PC-3 (cell line): ENCODE data around the gene TIGD6. TPM values are rescaled to one million over a fixed set of nuclear protein-coding genes. Genes with fewer than 3 reads are reported as not detected.
"Not testable (repeated sequence)": the region's sequence is repeated elsewhere in the genome, so short reads cannot be mapped to it uniquely, and the experiment has no call there.

Experiments used
- ATAC-seq: fragments of 200-7000 bp; cut with Tn5 transposase; 2 replicates; pipeline ENCODE4 v1.9.1; 2020; ENCODE audit warnings: mild to moderate bottlenecking, moderate library complexity
- BruUV-seq: library from RNA; stranded (reverse); fragments of 400-500 nt; replicated peaks from 2 replicates; lab custom pipeline; 2021; lab: Mats Ljungman, UMichigan
- CTCF ChIA-PET: fragments of 300-600 bp; sonication (Branson Sonifier 250); formaldehyde crosslinking; loops from one replicate; lab custom pipeline; 2022; ENCODE audit warnings: antibody characterized with exemption; lab: Charles Lee
- POLR2A ChIA-PET: fragments of 300-600 bp; sonication (Branson Sonifier 250); formaldehyde crosslinking; loops from one replicate; lab custom pipeline; 2022; ENCODE audit warnings: antibody characterized with exemption; ENCODE audit not compliant: unreplicated experiment; lab: Charles Lee
- DNase-seq: peaks from one replicate; pipeline ENCODE4 v3.0.0-alpha.2; 2015
- H2AFZ ChIP-seq: fragments of 300-600 bp; sonication (generic); 2 replicates; pipeline ENCODE4 v1.6.0; 2016; ENCODE audit warnings: antibody characterized with exemption, low read length
- H3F3A ChIP-seq: fragments of 300-600 bp; sonication (generic); one replicate; pipeline ENCODE4 v1.6.0; 2017; ENCODE audit warnings: antibody characterized with exemption, low read length, control low read depth, mild to moderate bottlenecking; ENCODE audit not compliant: unreplicated experiment
- H3K27ac ChIP-seq: fragments of 300-600 bp; sonication (generic); 2 replicates; pipeline ENCODE4 v1.5.1; 2016; ENCODE audit warnings: mild to moderate bottlenecking, low read length
- H3K27me3 ChIP-seq: fragments of 300-600 bp; sonication (generic); 2 replicates; pipeline ENCODE4 v1.6.1; 2016; ENCODE audit warnings: low read length, mixed read lengths
- H3K36me3 ChIP-seq: fragments of 300-600 bp; sonication (generic); 2 replicates; pipeline ENCODE4 v1.6.1; 2016; ENCODE audit warnings: low read depth, mixed run types, low read length, mixed read lengths
- H3K4me1 ChIP-seq: fragments of 300-600 bp; sonication (generic); 2 replicates; pipeline ENCODE4 v1.5.1; 2016; ENCODE audit warnings: low read length; ENCODE audit not compliant: insufficient read depth
- H3K4me2 ChIP-seq: fragments of 300-600 bp; sonication (generic); 2 replicates; pipeline ENCODE4 v1.6.0; 2016; ENCODE audit warnings: low read length
- H3K4me3 ChIP-seq: fragments of 300-600 bp; sonication (generic); 2 replicates; pipeline ENCODE4 v1.5.1; 2016; ENCODE audit warnings: mild to moderate bottlenecking, low read length, mixed read lengths
- H3K79me2 ChIP-seq: fragments of 300-600 bp; sonication (generic); 2 replicates; pipeline ENCODE4 v1.6.1; 2017; ENCODE audit warnings: low read length, mixed read lengths
- H3K9ac ChIP-seq: fragments of 300-600 bp; sonication (generic); 2 replicates; pipeline ENCODE4 v1.6.0; 2016; ENCODE audit warnings: mild to moderate bottlenecking, low read length
- H3K9me2 ChIP-seq: fragments of 300-600 bp; sonication (generic); replicated peaks from 2 replicates; pipeline ENCODE4 v1.6.1; 2016; ENCODE audit warnings: mixed run types, low read length, mixed read lengths
- H3K9me3 ChIP-seq: fragments of 300-600 bp; sonication (generic); 2 replicates; pipeline ENCODE4 v1.6.1; 2016; ENCODE audit warnings: low read length, mixed read lengths
- H4K20me1 ChIP-seq: fragments of 300-600 bp; sonication (generic); 2 replicates; pipeline ENCODE4 v1.6.1; 2016; ENCODE audit warnings: low read length, mixed read lengths
- CTCF ChIP-seq: fragments of 300-600 bp; sonication (generic); conservative IDR thresholded peaks from 2 replicates; pipeline ENCODE4 v1.5.1; 2017; ENCODE audit warnings: antibody characterized with exemption, low read depth, mild to moderate bottlenecking, low read length
- EZH2 ChIP-seq: fragments of 300-600 bp; sonication (generic); IDR thresholded peaks from one replicate; pipeline ENCODE4 v1.6.1; 2017; ENCODE audit warnings: antibody characterized with exemption, mild to moderate bottlenecking, low read length; ENCODE audit not compliant: unreplicated experiment
- EZH2phosphoT487 ChIP-seq: fragments of 300-600 bp; sonication (generic); IDR thresholded peaks from 2 replicates; pipeline ENCODE4 v1.6.1; 2018; ENCODE audit warnings: mild to moderate bottlenecking, antibody characterized with exemption, low read length, borderline replicate concordance
- intact Hi-C: fragments of 100-400 bp; cut with micrococcal nuclease; formaldehyde crosslinking; loops from 2 replicates; pipeline ENCODE4 v1.9.0; 2023
- total RNA-seq: library from RNA; depleted of rRNA; stranded (reverse); fragments of >200 nt; gene quantifications from 2 replicates; pipeline ENCODE4 v1.2.3, GENCODE V29; 2014

The TIGD6 gene
- total RNA-seq, 1 experiment from 2014 or later: 3.8 TPM

- no peak overlapping the region for H3K27ac ChIP-seq
- TF ChIP-seq EZH2phosphoT487: no peak
- TF ChIP-seq CTCF: no peak
- no peak for TF ChIP-seq EZH2
- H3K4me3 ChIP-seq: no peak overlapping the region
- no peaks in the 10 kb centered on the region for H3K9me3 ChIP-seq
- ChIA-PET POLR2A (interaction anchor here (0.6 kb wide), 1 partner anchor 875 kb away, joined by 3 read pairs; no protein-coding TSS in a partner anchor), CTCF (no interaction called here)
- DNase-seq (no peak), ATAC-seq (no peak)
- H4K20me1 ChIP-seq: no peaks in the 10 kb centered on the region
- no peak overlapping the region for H3K4me2 ChIP-seq
- H3K9ac ChIP-seq: no peak overlapping the region
- peaks cover 14% of the 10 kb centered on the region for H3K4me1 ChIP-seq
- no peaks in the 10 kb centered on the region for H3K9me2 ChIP-seq
- no peaks in the 10 kb centered on the region for H3K27me3 ChIP-seq
- BruUV-seq: no TSS peak
- intact Hi-C loops: no loop called here
- H3K36me3 ChIP-seq: peaks cover 90% of the 10 kb centered on the region
- no peaks in the 10 kb centered on the region for H3F3A ChIP-seq
- no peaks in the 10 kb centered on the region for H3K79me2 ChIP-seq
- H2AFZ ChIP-seq: no peak overlapping the region
Measured at GRCh38 chr5:150033334-150033733, 32.9 kb upstream of the TIGD6 start.

- H3K4me1 ChIP-seq, POLR2A ChIA-PET, ATAC-seq, H3K4me3 ChIP-seq, CTCF ChIA-PET, H4K20me1 ChIP-seq, DNase-seq, H3K9me3 ChIP-seq, intact Hi-C loops, H2AFZ ChIP-seq, H3K79me2 ChIP-seq, BruUV-seq, H3K27me3 ChIP-seq, H3F3A ChIP-seq, H3K4me2 ChIP-seq, H3K9me2 ChIP-seq, H3K9ac ChIP-seq, H3K27ac ChIP-seq: not testable (repeated sequence)
- peaks cover 86% of the 10 kb centered on the region for H3K36me3 ChIP-seq
Measured at GRCh38 chr5:150028047-150028446, 27.6 kb upstream of the TIGD6 start.

- H3K9me3 ChIP-seq: no peaks in the 10 kb centered on the region
- no peak overlapping the region for H3K9ac ChIP-seq
- H3K27ac ChIP-seq: no peak overlapping the region
- peaks cover 75% of the 10 kb centered on the region for H3K36me3 ChIP-seq
- H3K4me2 ChIP-seq: no peak overlapping the region
- peaks cover 14% of the 10 kb centered on the region for H3K4me1 ChIP-seq
- ChIA-PET POLR2A (interaction anchor here (0.6 kb wide), 1 partner anchor 679 kb away, joined by 7 read pairs; no protein-coding TSS in a partner anchor), CTCF (no interaction called here)
- ATAC-seq: no peak
- TF ChIP-seq EZH2phosphoT487 (no peak), EZH2 (no peak), CTCF (no peak)
- intact Hi-C loops: no loop called here
- H2AFZ ChIP-seq: no peak overlapping the region
- H3K4me3 ChIP-seq: no peak overlapping the region
- BruUV-seq: no TSS peak
- H4K20me1 ChIP-seq: no peaks in the 10 kb centered on the region
- no peak for DNase-seq
- no peaks in the 10 kb centered on the region for H3K27me3 ChIP-seq
- H3F3A ChIP-seq: peaks cover under 1% of the 10 kb centered on the region
- H3K79me2 ChIP-seq: peaks cover 11% of the 10 kb centered on the region
- no peaks in the 10 kb centered on the region for H3K9me2 ChIP-seq
Measured at GRCh38 chr5:150026682-150027172, 26.3 kb upstream of the TIGD6 start.
